HG02840 (cell line): Measurements from ENCODE around the gene KIAA0930.

Source experiments
- ATAC-seq: cut with Tn5 transposase; IDR thresholded peaks from one replicate; pipeline ENCODE4 v1.9.1; 2021; ENCODE audit warnings: mild to moderate bottlenecking, moderate library complexity, moderate number of reproducible peaks; ENCODE audit not compliant: unreplicated experiment, low FRiP score

The KIAA0930 gene

DNA sequence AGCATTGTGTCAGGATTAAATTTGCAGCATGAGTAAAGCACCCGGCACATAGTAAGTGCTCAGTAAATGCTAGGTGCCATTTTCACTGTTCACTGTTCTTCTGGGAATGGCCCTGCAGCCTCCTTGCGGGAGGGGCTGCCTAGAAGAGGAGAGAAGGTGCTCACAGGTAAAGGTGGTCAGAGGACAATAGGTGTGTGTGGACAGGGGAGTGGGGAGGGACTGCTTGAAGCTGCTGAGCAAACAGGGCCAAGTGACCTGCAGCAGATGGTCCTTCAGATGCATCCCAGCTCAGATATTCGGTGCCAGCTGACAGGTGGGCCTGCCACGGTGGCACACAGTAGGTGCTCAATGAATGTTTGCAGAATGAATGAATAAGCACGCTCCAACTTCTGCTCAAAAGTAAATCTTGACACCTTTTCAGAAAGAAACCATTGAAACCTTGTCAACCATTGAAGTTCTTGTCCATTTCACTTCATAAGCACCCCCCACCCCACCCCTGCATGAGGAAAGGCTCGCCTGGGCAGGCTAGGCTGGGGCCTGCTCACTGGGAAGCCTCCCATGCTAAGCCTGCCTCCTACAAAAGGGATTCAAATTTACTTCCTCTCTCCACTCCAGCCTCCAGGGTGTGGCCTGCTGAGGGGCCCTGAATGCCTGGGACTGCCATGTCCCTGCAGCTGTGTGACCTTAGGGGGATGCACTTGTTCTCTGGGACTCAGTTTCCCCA lies 1.6 kb downstream of the KIAA0930 start:
- no peak for ATAC-seq

DNA sequence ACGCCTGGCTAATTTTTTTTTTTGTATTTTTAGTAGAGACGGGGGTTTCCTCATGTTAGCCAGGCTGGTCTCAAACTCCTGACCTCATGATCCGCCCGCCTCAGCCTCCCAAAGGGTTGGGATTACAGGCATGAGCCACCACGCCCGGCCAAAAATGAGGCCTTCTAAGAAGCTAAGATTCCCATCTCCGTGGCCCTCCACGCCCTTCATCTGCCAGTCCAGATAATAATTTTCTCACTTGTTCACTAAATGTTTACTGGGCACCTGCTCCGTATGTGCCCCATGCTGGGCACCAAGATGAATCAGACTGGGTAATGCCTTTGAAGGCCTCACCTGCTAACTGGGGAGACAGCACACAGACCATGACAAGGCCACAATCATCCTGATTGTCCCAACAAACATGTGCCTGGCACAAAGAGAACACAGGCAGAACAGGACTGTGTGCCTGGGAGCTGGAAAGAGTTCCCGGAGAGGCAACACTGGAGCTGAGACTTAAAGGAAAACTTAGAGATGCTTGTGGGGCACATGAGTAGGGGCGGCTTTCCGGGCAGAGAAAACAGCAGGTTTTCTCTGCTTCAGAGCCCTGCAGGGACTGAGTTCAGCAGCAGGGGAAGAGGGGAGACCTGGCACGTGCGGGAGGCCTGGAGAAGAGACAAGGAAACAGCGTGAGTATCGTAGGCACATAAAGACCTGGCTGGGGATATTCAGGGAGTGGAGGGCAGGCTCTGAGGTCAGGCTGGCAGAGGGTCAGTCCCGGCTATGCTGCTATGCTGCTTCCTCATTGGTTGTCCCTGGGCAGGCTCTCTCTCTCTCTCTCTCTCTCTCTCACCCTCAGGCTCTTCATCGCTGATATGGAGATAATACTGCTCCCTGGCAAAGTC lies 2.4 kb downstream of the KIAA0930 start:
- no peak for ATAC-seq

DNA sequence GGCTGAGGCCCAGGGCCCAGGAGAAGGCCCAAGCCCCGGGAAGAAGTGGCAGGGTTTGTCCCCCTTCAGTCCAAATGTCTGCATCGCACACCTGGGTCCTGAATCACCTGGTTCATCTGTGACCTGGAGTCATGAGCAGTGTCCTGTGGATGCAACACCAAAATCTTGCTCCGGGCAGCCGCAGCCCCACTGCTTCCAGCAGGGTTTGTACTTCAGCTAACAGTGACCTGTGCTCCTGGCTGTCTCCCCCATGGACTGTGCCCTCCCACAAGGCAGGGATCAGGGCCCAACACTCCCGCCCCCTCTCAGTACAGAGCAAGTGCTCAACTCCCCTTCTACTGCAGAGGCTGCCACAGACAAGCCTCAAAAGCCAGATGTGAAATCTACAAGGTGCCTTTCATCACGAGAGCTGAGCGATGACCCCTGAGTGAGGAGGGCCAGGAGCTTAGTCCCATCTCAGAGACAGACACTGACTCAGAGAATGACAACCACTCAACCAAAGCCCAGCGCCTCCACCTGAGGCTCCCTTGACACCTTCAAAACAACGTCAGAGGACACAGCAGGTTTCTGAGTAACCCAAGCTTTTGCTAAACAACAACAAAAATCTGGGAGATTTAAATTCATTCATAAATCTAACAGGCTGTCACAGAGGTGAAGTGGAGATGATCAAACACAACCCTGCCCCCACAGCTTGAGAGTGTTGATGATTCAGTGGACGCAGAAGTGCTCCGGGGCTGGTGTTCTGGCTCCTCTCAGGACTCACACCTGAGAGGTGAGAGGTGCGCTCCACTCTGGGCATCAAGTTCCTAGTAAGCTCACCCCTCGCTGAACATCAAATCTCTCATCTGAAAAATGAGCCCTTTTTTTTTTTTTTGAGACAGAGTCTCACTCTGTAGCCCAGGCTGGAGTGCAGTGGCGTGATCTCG lies 3.4 kb downstream of the KIAA0930 start:
- ATAC-seq: no peak

DNA sequence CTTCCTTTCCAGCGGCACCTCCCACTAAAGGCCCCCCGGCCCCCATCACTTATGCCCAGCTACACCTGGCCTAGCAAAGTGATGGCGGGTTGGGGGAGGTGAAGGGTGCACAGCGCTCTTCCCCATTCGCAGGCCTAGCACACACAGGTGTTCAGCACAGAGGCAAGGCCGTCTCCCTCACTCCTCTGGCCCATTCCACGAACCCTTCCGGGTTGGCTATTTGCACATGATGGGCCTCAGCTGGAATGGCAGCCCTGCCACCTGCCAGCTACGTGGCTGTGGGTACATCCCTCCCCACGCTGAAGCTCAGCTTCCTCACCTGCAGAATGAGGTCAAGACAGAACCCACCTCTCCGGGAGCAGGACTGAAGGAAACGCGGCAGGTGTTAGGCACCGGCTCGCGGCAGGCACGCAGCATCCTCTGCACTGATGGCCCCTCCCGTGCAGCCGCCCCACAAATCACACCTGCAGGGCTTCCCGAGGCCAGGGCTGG lies 4.8 kb downstream of the KIAA0930 start:
- ATAC-seq: peak; percentile 2

DNA sequence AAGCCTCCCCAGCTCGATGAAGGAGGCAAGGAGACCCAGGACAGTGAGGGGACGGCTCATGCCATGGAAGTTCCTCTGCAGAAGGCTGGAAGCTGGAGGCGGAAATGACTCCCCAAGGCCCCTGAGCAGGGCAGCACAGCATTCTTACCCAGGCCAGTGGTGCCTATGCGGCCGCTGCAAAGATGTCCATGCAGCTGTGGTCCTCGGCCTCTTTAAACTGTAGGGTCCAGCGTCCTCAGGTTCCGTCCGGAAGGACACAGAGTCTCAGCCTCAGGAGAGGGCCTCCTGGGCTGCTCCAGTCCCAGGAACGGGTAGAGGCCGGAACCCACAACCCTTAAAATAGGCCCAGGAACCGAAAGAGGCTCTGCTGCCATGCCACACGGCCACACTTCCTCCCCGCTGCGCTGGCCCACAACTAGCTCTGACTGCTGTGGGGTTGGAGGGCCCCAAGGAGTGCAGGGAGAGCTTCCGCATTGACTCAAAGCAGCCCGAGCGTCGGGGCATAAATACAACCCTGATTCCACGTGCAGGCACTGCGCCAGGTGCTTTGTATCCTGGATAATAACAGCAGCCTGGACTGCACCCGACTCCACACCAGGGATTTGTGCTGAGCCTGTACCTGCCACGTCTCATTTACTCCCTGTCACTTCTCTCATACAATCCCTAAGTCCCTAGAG lies 5.5 kb downstream of the KIAA0930 start:
- ATAC-seq: peak; percentile 71

DNA sequence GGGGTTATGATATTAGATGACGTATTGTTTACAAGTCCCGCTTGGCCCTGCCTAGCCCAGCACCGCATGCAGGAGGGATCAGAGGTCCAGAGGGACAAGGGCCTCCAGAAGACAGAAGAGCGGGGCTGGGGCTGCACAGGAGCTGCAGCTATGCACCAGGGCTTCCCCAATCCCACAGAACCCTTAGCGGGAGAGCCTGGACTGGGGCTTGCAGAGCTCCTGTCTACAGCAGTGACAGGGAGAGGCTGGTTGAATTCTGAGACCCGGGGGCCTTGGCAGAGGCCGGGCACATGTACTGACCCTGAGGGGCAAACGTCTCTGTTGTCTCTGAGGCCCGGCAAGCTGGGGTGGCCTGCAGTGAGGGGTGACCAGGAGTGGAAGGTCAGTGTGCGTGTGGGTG lies 6.9 kb downstream of the KIAA0930 start:
- ATAC-seq: no peak

DNA sequence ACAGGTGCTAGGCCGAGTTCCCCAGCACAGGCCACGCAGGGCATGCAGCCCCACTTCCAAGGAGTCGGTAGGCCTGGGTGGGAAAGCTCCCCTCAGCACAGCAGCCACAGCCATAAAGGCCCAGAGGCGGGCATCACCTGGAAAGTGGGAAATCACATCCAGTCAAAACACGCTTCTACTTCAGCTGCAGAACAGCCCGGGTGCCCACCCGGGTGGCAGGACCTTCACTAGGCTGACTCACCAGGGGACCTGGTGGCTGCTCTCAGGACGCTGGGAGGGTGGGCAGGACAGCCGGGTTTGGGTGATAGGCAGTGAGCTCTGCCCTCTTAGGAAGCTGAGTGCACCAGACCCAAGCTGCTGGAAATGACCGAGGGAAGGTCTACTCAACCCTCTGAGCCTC lies 7.3 kb downstream of the KIAA0930 start:
- no peak for ATAC-seq

DNA sequence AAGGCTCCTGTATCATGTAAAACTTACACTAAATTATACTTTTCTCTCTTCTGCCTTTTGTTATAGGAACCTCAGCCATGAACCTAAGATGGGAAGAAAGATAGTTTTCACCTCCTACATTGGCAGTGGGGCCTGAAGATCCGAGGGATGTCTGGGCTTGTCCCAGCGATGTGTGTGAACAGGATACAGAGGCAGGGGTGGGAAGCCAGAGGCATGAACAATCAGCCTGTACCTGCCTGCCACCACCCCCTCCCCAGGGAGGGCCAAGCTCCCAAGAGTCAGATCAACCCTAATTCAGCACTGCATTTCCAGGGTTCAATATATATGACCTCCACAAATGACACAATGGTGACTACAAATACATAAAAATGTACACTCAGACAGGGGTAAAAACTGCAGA lies 9.4 kb downstream of the KIAA0930 start:
- ATAC-seq: no peak

DNA sequence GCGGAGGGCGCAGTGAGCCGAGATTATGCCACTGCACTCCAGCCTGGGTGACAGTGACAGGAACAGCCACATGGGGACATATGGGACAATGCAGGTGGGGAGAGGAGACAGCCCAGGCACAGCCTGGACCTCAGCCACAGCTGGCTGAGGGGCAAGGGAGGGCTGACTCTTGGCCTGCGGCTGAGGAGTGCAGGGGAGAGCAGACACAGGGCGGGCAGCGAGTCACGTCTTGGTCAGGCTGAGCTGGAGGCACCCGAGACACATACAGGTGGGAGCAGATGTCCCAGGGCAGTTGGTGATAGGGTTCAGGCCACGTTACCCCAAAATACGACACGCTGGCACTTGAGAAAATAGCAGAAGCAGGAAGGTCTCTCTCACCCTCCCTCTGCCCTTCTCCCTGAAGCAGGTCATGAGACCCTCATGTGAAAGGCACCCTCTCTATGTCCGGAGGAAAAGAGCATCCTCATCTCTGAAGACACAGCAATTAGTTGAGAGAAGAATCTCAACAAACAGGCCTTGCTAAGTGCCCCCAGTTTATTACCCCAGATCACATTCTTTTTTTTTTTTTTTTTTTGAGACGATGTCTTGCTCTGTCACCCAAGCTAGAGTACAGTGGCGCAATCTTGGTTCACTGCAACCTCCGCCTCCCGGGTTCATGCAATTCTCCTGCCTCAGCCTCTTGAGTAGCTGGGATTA lies 10.5 kb downstream of the KIAA0930 start:
- ATAC-seq: no peak

DNA sequence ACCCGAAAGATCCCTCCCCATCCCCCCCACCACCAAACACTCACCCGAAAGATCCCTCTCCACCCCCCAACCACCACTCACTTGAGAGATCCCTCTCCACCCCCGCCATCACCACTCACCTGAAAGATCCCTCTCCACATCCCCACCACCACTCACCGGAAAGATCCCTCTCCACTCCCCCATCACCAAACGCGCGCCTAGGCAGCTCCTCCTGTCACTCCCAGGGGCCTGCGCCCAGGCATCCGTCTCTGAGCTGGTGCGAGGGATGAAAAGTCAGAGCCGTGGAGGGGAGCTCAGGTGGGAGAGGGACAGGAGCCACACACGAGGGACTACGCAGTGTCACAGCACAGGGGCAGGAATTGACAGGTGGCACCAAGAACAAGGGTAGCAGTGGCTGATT lies 11.5 kb downstream of the KIAA0930 start:
- no peak for ATAC-seq

DNA sequence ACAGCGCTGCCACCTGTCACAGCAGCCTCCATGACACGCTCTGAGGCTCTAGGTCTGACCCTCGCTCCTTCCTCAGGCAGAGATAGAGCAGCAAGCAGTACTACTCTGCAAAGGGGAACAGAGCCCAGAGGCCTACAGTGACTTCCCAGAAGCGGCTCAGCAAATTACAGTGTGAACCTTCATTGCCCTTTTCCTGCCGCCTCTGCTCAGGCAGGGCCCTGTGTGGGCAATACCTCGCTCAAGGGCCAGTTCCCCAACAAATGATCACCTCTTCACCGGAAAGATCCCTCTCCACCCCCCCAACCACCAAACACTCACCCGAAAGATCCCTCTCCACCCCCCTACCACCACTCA lies 12.3 kb downstream of the KIAA0930 start:
- ATAC-seq: no peak

DNA sequence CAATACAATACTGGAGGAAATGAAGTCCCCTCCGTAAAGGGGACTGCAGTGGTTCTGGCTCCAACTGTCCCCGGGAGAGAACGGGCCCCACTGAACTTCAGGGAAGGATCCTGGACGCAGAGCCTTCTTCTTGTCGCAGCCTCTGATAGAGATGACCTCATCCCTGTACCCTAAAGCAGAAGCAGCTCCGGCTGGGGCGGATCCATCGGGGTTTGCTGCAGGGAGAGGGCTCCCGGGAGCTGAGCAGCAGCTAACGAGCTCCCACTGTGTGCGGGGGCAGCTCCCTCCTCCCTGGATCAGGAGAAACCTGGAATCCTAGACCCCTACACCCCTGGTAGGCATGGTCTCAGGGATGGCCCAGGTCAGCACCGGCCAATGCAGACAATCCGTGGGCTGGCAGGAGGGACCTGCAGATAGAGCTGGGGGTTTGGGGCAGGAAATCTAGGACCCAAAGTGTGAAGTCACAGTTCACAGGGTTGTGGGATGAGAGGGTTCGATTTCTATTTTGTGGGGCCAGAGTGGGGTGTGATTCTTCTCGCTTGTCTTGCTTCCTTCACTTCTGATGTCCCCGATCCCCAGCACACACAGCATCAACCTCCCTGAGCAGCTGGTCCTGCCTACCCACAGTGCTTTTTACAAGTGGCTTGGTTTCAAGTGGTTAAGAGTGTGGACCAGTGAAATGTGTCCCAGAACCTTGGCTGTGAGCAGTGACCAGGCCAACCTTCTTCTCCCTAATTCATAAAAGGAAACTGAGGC lies 12.9 kb downstream of the KIAA0930 start:
- no peak for ATAC-seq

DNA sequence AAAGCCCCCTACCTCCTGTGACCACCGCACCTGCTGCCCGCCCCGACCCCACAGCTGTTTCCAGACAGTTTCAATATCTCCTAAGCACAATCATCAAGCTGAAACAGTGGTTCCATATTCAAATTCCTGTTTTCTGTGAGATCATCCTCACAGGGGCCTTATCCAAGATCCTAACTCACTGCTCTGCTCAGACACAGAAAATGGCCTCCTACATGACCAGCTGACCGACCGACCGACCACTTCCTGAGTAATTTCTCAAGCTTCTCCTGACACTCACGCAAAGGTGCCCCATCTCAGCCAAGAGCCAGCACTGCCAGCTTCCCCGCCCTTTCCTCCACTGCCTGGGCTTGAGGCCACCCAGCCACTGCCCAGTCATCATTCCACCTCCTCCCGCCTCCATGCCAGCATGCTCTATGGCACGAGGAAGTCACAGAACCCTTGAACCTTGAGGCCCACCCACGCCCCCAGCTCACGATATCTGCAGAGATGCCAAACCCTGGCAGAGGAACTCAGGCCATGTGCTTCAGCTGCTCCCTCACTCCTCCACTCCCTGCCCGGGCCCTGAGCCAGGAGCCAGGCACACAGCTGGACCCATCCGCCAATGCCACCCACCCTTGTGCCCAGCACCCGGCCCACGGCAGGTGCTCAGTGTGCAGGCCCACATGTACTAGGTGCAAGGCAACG lies 14.0 kb downstream of the KIAA0930 start:
- no peak for ATAC-seq

DNA sequence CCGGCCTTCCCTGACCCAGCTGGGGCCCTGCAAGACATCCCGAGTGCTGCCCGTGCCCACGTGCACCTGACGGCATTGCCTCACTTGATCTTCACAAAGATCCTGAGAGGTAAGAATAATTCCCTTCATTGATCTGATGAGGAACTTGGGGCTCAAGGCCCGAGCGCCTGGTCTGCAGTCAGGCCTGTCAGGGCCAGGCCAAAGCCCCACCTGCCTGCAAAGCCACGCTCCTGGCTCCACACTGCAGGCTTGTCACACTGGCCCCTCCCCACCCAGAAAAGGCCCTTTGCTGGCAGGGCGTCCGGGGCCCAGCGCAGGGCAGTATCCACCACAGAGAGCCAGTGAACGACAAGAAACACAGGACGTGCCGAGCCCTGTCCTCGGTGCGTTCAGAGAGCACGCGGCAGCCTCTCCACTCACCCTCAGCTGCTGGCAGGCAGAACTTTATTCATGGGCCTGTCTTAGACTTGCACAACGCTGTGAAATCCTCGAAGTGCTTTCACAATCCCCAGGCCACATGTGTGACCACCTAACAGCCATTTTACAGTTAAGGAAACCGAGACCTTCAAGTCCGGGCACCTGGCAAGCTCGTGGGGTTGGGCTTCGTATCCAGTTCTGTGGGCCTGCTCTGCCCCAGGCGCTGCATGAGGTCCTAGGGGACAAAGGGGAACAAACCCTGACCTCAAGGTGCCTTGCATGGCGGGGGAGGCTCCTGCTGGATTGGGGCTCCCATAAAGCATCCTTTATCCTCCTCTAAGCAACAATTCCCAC lies 14.8 kb downstream of the KIAA0930 start:
- no peak for ATAC-seq

DNA sequence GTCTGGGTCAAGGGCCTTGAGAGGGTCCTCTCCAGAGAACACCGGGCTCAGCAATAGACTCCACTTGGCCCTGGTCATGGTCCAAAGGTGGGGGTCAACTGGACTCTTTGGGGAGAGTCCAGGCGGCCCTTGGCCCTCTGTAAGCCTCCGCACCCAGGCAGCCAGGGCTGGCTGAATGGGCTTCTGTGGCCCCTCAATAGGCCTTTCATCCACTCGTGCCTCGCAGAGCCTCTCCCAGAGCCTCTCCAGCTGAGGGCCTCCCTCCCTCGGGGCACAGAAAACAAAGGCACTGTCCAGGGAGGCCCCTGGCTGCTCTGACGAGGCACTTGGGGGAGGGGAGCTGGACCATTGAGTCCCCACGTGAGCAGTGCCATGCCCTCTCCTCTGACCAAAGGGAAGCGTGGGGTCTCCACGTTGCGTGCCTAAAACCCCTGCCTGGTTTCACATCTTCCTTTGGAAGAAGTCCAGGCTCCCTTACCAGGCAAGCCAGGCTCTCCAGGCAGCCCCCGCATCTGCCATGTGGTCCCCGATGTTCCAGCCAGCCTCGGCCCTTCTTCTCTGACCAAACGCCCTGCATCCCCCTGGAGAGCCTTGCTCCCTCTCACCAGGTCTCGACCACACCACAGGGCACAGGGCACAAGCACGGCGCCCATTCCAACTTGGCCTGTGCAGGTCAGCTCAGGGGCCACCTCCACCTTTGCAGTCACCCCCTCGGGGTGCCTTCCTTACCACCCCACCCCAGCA lies 15.5 kb downstream of the KIAA0930 start:
- no peak for ATAC-seq

DNA sequence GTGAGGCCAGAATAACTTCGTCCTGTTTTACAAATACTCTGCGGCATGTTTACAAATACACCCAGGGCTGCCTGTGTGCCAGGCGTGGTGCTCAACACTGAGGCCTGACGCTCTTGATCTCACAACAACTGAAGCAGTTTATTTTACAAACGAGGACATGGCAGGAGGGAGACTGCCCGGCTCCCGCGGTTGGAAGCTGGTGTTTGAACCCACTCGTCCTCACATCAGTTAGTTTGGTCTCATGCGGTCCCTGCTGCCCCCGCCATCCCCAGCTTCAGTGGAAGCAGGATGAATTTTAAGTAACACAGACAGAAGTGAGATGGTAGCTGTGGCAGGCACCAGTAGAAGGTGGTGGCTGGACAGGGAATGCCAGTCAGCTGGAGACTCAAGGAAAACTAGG lies 16.4 kb downstream of the KIAA0930 start:
- ATAC-seq: no peak
